ENCODE results near the gene RBM43.

- TF ChIP-seq CTCF (conservative IDR thresholded peaks at IDR 0.05; ENCODE audit: low read length) (no peak), EZH2phosphoT487 (IDR thresholded peaks at IDR 0.05; ENCODE audit: borderline replicate concordance, low read depth, low read length) (no peak)
Measured at GRCh38 chr2:151269798-151270568, 8.3 kb upstream of the RBM43 start.
